ENCODE measurements around the gene PRKAR2B.

DNA sequence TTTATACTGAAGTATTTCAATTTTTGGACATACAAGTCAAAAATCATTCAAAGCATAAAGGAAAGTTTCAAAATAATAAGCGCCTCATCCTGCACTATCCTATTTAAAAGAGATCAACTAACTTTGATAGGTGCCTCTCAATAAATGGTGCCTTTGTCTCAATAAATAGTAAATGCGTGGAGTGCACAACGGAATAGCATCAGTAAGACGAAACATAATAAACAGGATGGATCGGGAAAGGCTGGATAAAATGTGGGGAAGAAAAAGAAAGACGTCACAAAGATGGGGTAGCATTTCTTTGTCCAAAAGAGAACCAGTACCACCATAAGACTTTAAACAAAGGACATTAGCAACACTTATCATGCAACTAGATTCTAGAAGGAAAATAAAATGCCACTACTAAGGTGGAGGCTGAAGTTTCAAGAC, 571 bp upstream of the PRKAR2B start:
- TF ChIP-seq, protein P1, sequence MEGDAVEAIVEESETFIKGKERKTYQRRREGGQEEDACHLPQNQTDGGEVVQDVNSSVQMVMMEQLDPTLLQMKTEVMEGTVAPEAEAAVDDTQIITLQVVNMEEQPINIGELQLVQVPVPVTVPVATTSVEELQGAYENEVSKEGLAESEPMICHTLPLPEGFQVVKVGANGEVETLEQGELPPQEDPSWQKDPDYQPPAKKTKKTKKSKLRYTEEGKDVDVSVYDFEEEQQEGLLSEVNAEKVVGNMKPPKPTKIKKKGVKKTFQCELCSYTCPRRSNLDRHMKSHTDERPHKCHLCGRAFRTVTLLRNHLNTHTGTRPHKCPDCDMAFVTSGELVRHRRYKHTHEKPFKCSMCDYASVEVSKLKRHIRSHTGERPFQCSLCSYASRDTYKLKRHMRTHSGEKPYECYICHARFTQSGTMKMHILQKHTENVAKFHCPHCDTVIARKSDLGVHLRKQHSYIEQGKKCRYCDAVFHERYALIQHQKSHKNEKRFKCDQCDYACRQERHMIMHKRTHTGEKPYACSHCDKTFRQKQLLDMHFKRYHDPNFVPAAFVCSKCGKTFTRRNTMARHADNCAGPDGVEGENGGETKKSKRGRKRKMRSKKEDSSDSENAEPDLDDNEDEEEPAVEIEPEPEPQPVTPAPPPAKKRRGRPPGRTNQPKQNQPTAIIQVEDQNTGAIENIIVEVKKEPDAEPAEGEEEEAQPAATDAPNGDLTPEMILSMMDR (IDR thresholded peaks at IDR 0.05): no peak
- no peak for TF ChIP-seq ZFX (IDR thresholded peaks at IDR 0.05; ENCODE audit: borderline replicate concordance)
